ENCODE measurements around the gene MRPL14. TPM values are rescaled to one million over a fixed set of nuclear protein-coding genes. Genes with fewer than 3 reads are reported as not detected.
A peak's percentile ranks its signal among the peaks of the same experiment; 100 is the strongest.

MRPL14 gene
- total and polyA plus RNA-seq, 10 of the 15 experiments (the other 5 are each of a cell fraction or from before 2014, with no cell fraction given): 80.5 to 294 (median 122) TPM

GRCh38 chr6:44078827-44079671, 48.2 kb downstream of the MRPL14 start (continued):
- TF ChIP-seq CEBPB (IDR thresholded peaks at IDR 0.05; ENCODE audit: borderline replicate concordance in 1 of 2, low read depth in 2 of 2, low read length in 2 of 2) (no peak), FOXK2 (IDR thresholded peaks at IDR 0.05) (no peak), PBX3 (IDR thresholded peaks at IDR 0.05; ENCODE audit: insufficient replicate concordance, low read depth, low read length) (no peak), SRF (IDR thresholded peaks at IDR 0.05; ENCODE audit: low read depth in 2 of 2, low read length in 2 of 2) (no peak), IKZF1 (conservative IDR thresholded peaks at IDR 0.05) (peak; percentile 59), SUZ12 (IDR thresholded peaks at IDR 0.05; ENCODE audit: unreplicated experiment) (no peak), JUNB (IDR thresholded peaks at IDR 0.05) (no peak), CBFB (IDR thresholded peaks at IDR 0.05; ENCODE audit: low read depth) (no peak), ATF7 (IDR thresholded peaks at IDR 0.05; ENCODE audit: low read depth) (no peak), CREB1 (IDR thresholded peaks at IDR 0.05; ENCODE audit: low read depth) (no peak), IKZF2 (IDR thresholded peaks at IDR 0.05) (peak; percentile 65 to 66), RELB (IDR thresholded peaks at IDR 0.05; ENCODE audit: low read depth) (peak; percentile 28; the same call in 1 of the 2 replicates), CUX1 (IDR thresholded peaks at IDR 0.05; ENCODE audit: insufficient replicate concordance, low read depth, low read length) (no peak), SMAD1 (IDR thresholded peaks at IDR 0.05; ENCODE audit: low read depth, partially characterized antibody) (no peak), JUND (IDR thresholded peaks at IDR 0.05; ENCODE audit: low read depth, low read length) (no peak), KAT2A (conservative IDR thresholded peaks at IDR 0.05; ENCODE audit: control insufficient read depth, low read depth, low read length) (no peak), MTA2 (IDR thresholded peaks at IDR 0.05; ENCODE audit: low read depth) (peak; percentile 11; the same call in 1 of the 2 replicates), IRF4 (IDR thresholded peaks at IDR 0.05; ENCODE audit: low read depth, low read length) (0 out of 2 replicates have a peak, but pooled peaks have one; percentile 12)
- TF ChIP-seq, protein P1, sequence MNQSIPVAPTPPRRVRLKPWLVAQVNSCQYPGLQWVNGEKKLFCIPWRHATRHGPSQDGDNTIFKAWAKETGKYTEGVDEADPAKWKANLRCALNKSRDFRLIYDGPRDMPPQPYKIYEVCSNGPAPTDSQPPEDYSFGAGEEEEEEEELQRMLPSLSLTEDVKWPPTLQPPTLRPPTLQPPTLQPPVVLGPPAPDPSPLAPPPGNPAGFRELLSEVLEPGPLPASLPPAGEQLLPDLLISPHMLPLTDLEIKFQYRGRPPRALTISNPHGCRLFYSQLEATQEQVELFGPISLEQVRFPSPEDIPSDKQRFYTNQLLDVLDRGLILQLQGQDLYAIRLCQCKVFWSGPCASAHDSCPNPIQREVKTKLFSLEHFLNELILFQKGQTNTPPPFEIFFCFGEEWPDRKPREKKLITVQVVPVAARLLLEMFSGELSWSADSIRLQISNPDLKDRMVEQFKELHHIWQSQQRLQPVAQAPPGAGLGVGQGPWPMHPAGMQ (IDR thresholded peaks at IDR 0.05; ENCODE audit: borderline replicate concordance): no peak

Measured in GM12878 (cell line).